IPS-NIHi7 (cell line): ENCODE data around the gene IL32.
"Not testable (repeated sequence)": the region's sequence is repeated elsewhere in the genome, so short reads cannot be mapped to it uniquely, and the experiment has no call there.

Source experiments
- DNase-seq: peaks from one replicate; pipeline ENCODE4 v3.0.0; 2012; ENCODE audit warnings: mixed read lengths; ENCODE audit errors: extremely low spot score

Gene IL32

GRCh38 chr16:3070608-3071111, 5.2 kb downstream of the IL32 start:
- DNase-seq = no peak

DNA sequence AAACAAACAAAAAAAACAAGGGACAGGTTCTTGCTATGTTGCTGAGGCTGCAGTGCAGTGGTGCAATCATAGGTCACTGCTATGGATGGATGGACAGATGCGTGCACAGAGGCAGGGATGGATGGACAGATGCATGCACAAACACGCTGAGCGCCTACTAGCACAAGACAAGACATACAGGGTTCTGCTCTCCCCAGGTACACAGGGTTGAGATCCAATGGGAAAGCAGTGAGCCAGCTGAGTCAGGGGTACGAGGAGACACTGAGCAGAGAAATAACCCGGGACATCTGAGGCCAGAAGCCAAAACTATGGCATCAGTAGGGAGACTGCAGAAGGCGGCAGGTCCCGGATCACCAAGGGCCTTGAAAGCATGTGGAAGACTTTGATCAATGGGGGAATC, 6.2 kb downstream of the IL32 start:
- DNase-seq = no peak

DNA sequence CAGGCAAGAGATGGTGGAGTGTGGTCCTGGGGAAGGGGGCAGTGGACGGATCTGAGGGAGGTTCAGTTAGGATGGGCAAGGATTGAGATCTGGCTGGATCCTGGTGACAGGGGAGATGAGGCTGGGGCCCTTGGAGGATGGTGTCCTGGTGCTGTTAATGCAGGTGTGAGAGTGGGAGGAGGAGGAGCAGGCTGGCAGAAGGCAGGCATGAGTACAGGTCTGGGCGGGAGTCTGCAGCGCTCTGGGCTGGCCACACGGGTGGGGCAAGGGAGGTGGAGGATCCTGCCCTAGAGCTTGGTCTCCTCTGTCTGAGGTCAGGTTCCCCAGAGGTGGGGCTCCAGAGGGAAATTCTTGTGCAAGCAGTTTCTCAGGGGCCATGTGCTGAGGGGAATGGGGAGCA, 6.7 kb downstream of the IL32 start:
- not testable (repeated sequence) for DNase-seq

DNA sequence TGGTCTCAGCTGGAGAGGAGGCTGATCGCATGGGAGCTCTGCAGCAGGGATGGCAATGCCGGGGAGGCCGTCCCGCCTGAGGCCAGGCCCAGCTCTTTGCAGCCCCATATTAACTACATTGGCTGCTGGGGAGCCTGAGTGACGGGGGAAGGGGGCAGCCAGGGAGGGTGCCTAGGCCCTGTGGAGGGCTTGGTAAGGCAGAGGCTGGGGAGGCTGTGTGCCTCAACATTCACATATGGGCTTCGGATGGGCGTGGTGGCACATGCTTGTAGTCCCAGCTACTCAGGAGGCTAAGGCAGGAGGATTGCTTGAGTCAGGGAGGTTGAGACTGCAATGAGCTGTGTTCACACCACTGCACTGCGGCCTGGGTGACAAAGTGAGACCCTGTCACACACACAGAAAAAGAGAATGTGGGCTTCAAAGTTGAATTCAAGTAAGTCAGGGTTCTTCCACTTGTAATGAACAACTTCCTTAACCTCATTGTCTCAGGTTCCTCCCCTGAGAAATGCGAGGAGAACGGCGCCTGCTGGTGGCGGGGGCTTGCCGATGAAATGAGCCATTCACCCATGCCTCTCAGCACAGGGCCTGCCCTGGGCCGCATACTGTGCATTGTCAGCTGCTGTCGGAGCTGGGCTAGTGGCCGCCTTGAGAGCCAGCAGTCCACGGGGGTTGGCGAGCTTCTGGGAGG, 7.3 kb downstream of the IL32 start:
- not testable (repeated sequence) for DNase-seq

DNA sequence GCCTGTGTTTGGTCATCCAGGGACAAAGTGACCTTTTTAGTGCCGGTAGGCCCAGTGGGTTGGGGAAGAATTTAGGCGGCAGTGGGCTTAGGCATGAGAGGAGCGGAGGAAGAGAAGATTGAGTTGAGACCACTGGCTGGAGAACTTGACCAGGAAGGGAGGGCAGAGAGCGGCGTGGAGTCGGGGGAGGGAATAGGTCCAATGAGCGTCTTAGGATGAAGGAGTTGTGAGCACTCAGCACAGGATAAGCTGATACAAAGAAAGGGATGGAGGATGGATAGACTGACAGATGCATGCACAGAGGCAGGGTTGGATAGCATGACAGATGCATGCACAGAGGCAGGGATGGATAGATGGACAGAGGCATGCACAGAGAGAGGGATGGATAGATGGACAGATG, 8.0 kb downstream of the IL32 start:
- DNase-seq = no peak

DNA sequence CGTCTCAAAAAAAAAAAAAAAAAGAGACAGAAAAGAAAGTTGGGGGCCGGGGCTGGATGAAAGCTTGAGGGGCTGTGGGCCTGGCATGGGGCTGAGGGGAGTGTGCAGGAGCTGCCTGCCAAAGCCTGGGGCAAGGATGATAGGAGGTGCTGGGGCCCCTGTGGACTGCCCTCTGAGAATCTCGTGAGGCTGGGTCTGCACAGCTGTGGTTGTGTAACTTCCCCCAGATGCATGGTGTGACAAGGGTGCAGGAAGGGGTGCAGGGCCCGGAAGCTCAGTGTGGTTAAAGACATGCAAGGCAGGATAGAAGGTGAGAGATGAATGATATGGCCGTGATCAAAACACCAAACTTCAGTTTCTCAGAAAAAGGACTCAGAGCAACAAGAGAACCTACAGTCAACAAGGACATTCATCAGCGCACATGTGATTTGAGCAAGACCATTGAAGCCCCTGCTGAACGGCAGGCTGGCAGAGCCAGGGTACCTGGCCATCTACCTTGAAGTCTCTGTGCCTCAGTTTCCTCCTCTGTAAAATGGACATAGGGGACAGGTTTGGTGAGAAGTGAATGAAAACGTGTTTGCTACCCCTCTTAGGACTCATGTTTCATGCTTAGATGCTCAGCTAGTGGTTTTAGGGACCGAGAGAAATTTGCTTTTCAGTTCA, 9.6 kb downstream of the IL32 start:
- DNase-seq = no peak

- DNase-seq = no peak
Observed at GRCh38 chr16:3075523-3075915, 10.1 kb downstream of the IL32 start.

- DNase-seq = not testable (repeated sequence)
Observed at GRCh38 chr16:3075946-3076345, 10.5 kb downstream of the IL32 start.

GRCh38 chr16:3076577-3076976, 11.1 kb downstream of the IL32 start:
- DNase-seq = no peak

GRCh38 chr16:3080024-3080423, 14.6 kb downstream of the IL32 start:
- DNase-seq = no peak

DNA sequence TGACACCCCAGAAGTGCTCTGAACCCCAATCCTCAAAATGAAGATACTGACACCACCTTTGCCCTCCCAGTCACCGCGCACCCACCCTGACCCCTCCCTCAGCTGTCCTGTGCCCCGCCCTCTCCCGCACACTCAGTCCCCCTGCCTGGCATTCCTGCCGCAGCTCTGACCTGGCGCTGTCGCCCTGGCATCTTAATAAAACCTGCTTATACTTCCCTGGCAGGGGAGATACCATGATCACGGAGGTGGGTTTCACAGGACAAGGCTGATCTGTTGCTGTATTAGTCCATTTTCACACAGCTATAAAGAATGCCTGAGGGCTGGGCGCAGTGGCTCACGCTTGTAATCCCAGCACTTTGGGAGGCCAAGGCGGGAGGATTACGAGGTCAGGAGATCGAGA, 16.5 kb downstream of the IL32 start:
- DNase-seq = not testable (repeated sequence)

DNA sequence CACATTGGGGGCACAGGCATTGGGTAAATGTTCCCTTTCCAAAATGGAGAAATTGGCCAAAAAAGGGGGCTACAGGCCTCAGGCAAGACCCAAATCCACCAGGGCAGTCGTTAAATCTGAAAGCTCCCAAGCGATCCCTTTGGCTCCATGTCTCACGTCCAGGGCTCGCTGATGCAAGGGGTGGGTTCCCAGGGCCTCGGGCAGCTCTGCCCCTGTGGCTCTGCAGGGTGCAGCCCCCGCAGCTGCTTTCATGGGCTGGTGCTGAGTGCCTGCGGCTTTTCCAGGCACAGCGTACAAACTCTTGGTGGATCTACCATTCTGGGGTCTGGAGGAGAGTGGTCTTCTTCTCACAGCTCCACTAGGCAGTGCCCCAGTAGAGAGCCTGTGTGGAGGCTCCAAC, 18.0 kb downstream of the IL32 start:
- DNase-seq = not testable (repeated sequence)

- DNase-seq = no peak
Observed at GRCh38 chr16:3084491-3084890, 19.1 kb downstream of the IL32 start.

- DNase-seq = no peak
Observed at GRCh38 chr16:3084969-3085670, 19.7 kb downstream of the IL32 start.

- no peak for DNase-seq
Observed at GRCh38 chr16:3085868-3086595, 20.6 kb downstream of the IL32 start.

DNA sequence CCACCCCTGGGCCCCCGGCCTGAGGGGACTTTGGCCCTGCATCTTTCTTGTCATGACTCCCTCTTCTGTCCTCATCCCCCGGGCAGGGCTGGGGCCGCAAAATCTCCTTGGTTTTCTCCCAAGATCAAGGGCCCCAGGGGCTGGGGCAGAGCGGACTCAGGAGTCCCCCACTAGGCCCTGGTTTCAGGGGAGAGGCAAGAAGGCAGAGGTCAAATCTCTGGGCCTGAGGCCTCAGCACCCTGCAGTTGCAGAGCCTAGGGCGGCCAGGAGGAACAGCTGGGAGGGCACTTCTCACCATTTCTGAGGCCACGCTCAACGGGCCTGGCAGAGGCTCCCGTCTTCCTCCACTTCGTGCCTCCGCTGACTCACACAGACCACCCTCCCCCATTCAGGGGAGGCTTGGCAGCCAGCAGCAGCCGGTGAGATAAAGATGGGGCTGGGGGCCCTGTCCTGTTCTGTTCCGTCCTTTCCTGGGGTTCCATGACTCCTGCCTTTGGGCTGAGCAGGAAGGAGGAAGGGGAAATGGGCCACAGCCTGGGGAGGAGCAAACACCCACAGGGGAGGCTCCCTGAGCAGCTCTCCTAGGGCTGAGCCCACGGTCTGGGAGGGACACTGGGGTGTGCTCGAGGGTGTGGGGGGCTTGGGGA, 21.3 kb downstream of the IL32 start:
- no peak for DNase-seq

- DNase-seq = peak; percentile 50
Observed at GRCh38 chr16:3087243-3088235, 22.1 kb downstream of the IL32 start.

GRCh38 chr16:3088450-3088849, 23.0 kb downstream of the IL32 start:
- no peak for DNase-seq

GRCh38 chr16:3088925-3089716, 23.7 kb downstream of the IL32 start:
- no peak for DNase-seq
